ENCODE data around the gene ROBO1. TPM values are rescaled to one million over a fixed set of nuclear protein-coding genes. Genes with fewer than 3 reads are reported as not detected.

The ROBO1 gene
- total and polyA plus RNA-seq, 2 donors (not counting 3 experiments of a cell fraction or from before 2014, with no cell fraction given), result 5.9 to 14.2 TPM

DNA sequence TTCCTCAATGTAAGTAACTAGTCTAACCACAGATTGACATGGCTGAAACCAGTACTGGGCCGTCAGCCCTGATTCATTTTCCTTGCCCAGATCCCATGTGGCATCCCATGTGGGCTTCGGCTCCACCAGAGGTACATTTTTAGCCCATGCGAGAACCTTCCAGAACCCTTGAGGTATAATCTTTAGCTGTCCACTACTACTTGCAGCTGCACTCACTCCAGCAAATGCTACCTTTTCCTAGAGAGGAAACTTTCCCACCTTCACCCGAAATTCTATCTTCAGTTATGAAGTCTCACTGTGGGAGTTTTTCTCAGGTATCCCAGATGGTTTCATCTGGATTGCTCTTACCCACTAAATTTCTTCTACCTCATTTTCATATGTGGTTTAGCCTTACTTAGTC, 907.2 kb downstream of the ROBO1 start:
- Histone ChIP-seq H3K9ac (replicated peaks; ENCODE audit: extremely low read depth, insufficient read depth, low read length) (no peak overlapping the region), H3K79me2 (ENCODE audit: control insufficient read depth, insufficient read depth, low read length) (no peaks in the 10 kb centered on the region), H3K9me1 (replicated peaks; ENCODE audit: control insufficient read depth, extremely low read depth, insufficient read depth, low read length) (no peaks in the 10 kb centered on the region), H3K27ac (ENCODE audit: insufficient read depth, low read depth, low read length) (no peak overlapping the region), H2AFZ (ENCODE audit: low read depth, low read length) (no peak overlapping the region), H3K4me3 (replicated peaks in 1 of 3; ENCODE audit: insufficient read depth in 1 of 3, low read depth in 1 of 3, low read length in 3 of 3) (no peak overlapping the region), H3K4me2 (ENCODE audit: insufficient read depth, low read length) (no peak overlapping the region), H3K27me3 (ENCODE audit: control insufficient read depth in 2 of 2, insufficient read depth in 2 of 2, low read length in 2 of 2) (no peaks in the 10 kb centered on the region), H3K9me3 (replicated peaks; ENCODE audit: control insufficient read depth, insufficient read depth, low read length) (no peaks in the 10 kb centered on the region), H4K20me1 (replicated peaks; ENCODE audit: control insufficient read depth, extremely low read depth, insufficient read depth, low read length) (no peaks in the 10 kb centered on the region), H3K4me1 (ENCODE audit: control insufficient read depth, extremely low read depth, insufficient read depth, low read length) (peaks cover 3% of the 10 kb centered on the region), H3K36me3 (ENCODE audit: control insufficient read depth in 2 of 2, extremely low read depth in 1 of 2, insufficient read depth in 2 of 2, low read length in 2 of 2) (no peaks in the 10 kb centered on the region)
- CTCF ChIA-PET, result no interaction called here
- no TSS peak for BruUV-seq (replicated peaks)
- FAIRE-seq (no peak), DNase-seq (ENCODE audit: low read depth, low spot score) (no peak)
- intact Hi-C loops (cut with micrococcal nuclease) (no loop called here), dilution Hi-C loops (cut with MboI; ENCODE audit: extremely low pct_ligation_motif_present, low sequenced_read_pairs) (no loop called here)
- POLR2A ChIA-PET, result no interaction called here
- TF ChIP-seq POLR2A (IDR thresholded peaks at IDR 0.05; ENCODE audit: low read depth, low read length), result no peak
- TF ChIP-seq, protein P1, sequence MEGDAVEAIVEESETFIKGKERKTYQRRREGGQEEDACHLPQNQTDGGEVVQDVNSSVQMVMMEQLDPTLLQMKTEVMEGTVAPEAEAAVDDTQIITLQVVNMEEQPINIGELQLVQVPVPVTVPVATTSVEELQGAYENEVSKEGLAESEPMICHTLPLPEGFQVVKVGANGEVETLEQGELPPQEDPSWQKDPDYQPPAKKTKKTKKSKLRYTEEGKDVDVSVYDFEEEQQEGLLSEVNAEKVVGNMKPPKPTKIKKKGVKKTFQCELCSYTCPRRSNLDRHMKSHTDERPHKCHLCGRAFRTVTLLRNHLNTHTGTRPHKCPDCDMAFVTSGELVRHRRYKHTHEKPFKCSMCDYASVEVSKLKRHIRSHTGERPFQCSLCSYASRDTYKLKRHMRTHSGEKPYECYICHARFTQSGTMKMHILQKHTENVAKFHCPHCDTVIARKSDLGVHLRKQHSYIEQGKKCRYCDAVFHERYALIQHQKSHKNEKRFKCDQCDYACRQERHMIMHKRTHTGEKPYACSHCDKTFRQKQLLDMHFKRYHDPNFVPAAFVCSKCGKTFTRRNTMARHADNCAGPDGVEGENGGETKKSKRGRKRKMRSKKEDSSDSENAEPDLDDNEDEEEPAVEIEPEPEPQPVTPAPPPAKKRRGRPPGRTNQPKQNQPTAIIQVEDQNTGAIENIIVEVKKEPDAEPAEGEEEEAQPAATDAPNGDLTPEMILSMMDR (IDR thresholded peaks at IDR 0.05; ENCODE audit: extremely low read depth in 1 of 2, insufficient read depth in 1 of 2, low read depth in 1 of 2, low read length in 2 of 2), result no peak
- no peak for TF ChIP-seq FOS (IDR thresholded peaks at IDR 0.05; ENCODE audit: borderline replicate concordance, insufficient read depth, low read length)
- no peak for TF ChIP-seq MYC (IDR thresholded peaks at IDR 0.05; ENCODE audit: low read depth, low read length)
- TF ChIP-seq JUN (IDR thresholded peaks at IDR 0.05; ENCODE audit: borderline replicate concordance, insufficient read depth, insufficient read length, low read depth), result no peak
- no peak for TF ChIP-seq POLR2AphosphoS5 (IDR thresholded peaks at IDR 0.05; ENCODE audit: insufficient read depth, low read depth, low read length)
- TF ChIP-seq, protein P2, sequence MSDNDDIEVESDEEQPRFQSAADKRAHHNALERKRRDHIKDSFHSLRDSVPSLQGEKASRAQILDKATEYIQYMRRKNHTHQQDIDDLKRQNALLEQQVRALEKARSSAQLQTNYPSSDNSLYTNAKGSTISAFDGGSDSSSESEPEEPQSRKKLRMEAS (IDR thresholded peaks at IDR 0.05; ENCODE audit: insufficient read depth, insufficient read length), result no peak
- TF ChIP-seq GATA2 (IDR thresholded peaks at IDR 0.05; ENCODE audit: insufficient read depth, insufficient read length, low read depth, low read length), result no peak
- TF ChIP-seq EZH2 (IDR thresholded peaks at IDR 0.05; ENCODE audit: borderline replicate concordance, low read depth, low read length, severe bottlenecking), result no peak

Measured in endothelial cell of umbilical vein (primary cell).